Esophagus muscularis mucosa (tissue), 4 donors: ENCODE data around the gene COL27A1.

Source experiments
- EP300 ChIP-seq: sonication (generic); formaldehyde crosslinking; IDR thresholded peaks from one replicate; pipeline ENCODE4 v1.6.1; 2017; ENCODE audit warnings: antibody characterized with exemption
- POLR2A ChIP-seq: fragments of 450-650 bp; IDR thresholded peaks from one replicate; pipeline ENCODE4 v1.6.1; 2017; ENCODE audit warnings: antibody characterized with exemption, moderate library complexity, mild to moderate bottlenecking, low read depth
- POLR2AphosphoS5 ChIP-seq, 2 donors: sonication (generic); formaldehyde crosslinking; IDR thresholded peaks; one replicate each; pipeline ENCODE4 v1.6.1; 2017; ENCODE audit warnings: antibody characterized with exemption in 2 of 2
- TF ChIP-seq, protein P1 (sequence below), 3 experiments: fragments of 200-600 bp in 2 of 3; fragments of 450-650 bp in 1 of 3; sonication (generic) in 2 of 3; IDR thresholded peaks; one replicate each; pipeline ENCODE4 v1.5.1; 2017 to 2019; ENCODE audit warnings: antibody characterized with exemption in 3 of 3, mild to moderate bottlenecking in 2 of 3, moderate library complexity in 1 of 3

DNA sequence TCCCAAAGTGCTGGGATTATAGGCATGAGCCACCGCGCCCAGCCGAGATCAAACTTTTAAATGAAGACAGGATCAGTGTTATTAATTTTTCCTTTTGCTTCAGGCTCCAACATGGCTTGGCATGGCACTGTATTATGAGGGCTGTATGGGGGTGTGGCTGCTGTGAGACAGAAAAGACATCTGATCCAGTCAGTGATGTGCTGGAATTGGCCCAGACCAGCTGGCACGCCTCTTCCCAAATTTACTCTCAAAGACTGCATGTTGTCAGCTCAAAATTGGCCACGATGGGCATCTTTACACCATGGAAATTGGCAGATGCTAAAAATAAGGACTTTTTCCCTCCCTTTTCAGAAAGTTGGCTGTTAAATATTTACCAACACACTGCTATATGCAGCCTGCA is 12.1 kb upstream of the COL27A1 start:
- TF ChIP-seq, protein P1, sequence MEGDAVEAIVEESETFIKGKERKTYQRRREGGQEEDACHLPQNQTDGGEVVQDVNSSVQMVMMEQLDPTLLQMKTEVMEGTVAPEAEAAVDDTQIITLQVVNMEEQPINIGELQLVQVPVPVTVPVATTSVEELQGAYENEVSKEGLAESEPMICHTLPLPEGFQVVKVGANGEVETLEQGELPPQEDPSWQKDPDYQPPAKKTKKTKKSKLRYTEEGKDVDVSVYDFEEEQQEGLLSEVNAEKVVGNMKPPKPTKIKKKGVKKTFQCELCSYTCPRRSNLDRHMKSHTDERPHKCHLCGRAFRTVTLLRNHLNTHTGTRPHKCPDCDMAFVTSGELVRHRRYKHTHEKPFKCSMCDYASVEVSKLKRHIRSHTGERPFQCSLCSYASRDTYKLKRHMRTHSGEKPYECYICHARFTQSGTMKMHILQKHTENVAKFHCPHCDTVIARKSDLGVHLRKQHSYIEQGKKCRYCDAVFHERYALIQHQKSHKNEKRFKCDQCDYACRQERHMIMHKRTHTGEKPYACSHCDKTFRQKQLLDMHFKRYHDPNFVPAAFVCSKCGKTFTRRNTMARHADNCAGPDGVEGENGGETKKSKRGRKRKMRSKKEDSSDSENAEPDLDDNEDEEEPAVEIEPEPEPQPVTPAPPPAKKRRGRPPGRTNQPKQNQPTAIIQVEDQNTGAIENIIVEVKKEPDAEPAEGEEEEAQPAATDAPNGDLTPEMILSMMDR (IDR thresholded peaks at IDR 0.05), result no peak
- TF ChIP-seq EP300, result no peak
- TF ChIP-seq POLR2A, result no peak
- no peak for TF ChIP-seq POLR2AphosphoS5 (IDR thresholded peaks at IDR 0.05)
